Activated T-helper 1 cell treated with Interleukin-2 at 50 U/mL for 16 hours (primary cell): ENCODE data around the gene MAN1C1.
"Not testable (repeated sequence)": the region's sequence is repeated elsewhere in the genome, so short reads cannot be mapped to it uniquely, and the experiment has no call there.

Experiments
- DNase-seq: peaks from one replicate; pipeline ENCODE4 v3.0.0-alpha.2; 2020; ENCODE audit warnings: low read depth

MAN1C1 gene

DNA sequence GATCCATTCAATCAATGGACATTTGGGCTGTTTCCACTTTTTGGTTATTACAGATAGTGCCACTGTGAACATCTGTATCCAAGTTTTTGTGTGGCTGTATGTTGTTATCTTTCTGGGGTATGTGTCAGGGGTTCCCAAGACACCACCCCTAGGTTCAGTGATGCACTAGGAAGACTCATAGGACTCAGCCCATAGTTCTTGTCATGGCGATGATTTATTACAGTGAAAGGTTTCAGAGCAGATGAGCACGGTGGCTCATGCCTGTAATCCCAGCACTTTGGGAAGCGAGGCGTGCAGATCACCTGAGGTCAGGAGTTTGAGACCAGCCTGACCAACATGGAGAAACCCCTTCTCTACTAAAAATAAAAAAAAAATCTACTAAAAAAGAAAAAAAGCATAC, 64.1 kb downstream of the MAN1C1 start:
- no peak for DNase-seq

DNA sequence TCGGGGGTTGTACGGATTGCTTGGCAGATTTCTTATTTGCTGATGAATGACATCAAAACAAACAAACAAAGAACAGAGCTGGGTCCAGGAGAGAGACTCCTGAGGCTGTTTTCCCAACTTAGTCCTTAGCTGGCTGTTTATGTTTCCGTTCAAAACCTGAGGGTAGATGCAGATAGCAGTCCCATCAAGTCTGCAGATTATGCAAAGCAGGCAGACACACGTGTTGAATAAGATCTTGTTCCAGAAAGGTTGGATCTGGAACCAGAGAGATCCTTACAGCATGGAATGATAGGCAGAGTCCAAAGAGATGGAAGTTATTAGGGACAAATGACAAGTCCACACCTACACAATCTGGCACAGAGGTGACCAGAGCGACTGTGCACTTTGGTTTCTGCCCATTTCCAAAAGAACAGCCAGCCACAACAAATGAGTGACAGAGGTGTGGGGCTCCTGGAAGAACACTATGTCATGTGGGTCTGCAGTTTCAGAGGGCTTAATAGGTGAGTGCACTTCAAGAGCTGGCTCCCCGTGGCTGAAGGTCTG, 65.5 kb downstream of the MAN1C1 start:
- no peak for DNase-seq

- DNase-seq: no peak
Measured at GRCh38 chr1:25683177-25683576, 66.6 kb downstream of the MAN1C1 start.

GRCh38 chr1:25683731-25684130, 67.1 kb downstream of the MAN1C1 start:
- DNase-seq: no peak

GRCh38 chr1:25684216-25684965, 67.8 kb downstream of the MAN1C1 start:
- no peak for DNase-seq

DNA sequence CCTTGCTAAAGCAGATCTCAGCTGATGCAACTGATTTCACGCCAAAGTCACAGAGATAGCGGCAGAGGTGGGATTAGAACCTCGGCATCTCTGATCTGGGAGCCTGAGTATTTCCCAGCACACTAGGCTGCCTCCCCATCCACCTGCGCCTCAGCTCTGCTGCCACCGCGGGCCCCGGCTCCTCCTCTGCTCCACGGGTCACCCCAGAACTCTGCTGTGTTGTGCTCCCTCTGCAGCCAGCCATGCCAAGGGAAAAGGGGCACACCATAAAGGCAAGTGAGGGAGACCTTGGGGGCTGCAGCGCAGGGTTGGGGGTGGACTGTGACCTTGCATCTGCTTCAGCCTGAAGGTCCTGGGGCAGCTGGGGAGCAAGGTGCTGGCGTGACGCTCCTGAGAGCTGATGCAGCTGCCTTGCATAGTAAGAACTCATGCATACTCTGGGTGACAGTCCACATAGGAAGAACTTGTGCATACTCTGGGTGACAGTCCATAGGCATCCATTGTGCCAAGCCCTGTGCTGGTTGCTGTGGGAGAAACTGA, 68.7 kb downstream of the MAN1C1 start:
- no peak for DNase-seq

GRCh38 chr1:25685938-25686665, 69.5 kb downstream of the MAN1C1 start:
- no peak for DNase-seq

- DNase-seq: no peak
Measured at GRCh38 chr1:25687221-25688017, 70.8 kb downstream of the MAN1C1 start.

- no peak for DNase-seq
Measured at GRCh38 chr1:25688390-25689119, 72.0 kb downstream of the MAN1C1 start.

DNA sequence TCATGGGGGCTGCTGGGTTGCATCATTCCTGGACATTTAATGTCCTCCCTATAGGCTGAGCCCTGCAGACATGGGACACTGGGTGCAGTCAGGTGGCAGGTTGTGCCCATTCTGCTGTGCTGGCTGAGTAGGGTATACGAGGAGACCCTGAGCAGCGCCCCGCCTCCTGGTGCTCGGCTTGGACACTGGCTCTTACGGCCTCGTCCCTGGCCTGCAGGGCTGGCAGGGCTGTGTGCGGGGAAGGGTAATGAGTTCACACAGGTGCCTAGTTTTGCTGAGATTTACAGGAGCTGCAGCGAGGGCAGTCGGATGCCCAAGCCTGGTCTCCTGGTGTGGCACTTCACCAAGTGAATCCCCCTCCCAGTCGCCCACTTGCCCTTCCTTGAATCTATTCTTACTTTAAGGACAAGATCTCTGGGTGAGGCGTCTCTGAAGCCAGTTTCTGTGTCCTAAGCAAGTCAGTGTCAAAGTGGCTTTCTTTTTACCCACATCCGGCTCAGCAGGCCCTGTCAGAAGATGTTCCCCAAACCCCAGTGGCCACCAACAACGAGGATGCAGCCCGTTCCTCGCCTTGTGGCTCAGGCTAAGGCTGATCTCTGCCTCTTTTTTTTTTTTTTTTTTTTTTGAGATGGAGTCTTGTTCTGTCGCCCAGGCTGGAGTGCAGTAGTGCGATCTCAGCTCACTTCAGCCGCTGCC, 73.2 kb downstream of the MAN1C1 start:
- DNase-seq: no peak

DNA sequence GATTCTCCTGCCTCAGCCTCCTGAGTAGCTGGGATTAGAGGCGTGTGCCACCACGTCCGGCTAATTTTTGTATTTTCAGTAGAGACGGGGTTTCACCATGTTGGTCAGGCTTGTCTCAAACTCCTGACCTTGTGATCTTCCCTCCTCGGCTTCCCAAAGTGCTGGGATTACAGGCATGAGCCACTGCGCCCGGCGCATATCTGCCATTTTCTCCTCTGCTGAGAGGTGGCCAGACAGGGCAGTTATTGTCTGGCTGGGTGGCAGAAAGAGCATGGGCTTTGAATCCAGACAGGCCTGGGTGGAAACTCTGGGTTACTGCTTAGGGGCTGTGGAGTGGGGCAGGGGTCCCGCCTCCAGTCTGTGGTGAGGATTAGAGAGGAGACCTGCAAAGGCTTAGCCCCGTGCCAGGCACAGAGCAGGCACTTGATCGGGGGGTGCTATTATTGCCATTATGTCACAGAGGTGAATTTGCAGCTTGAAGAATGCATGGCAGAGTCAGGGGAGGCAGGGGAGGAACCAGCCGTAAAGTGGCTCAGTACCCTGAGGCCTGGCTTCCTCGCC, 73.9 kb downstream of the MAN1C1 start:
- no peak for DNase-seq

GRCh38 chr1:25691211-25691610, 74.6 kb downstream of the MAN1C1 start:
- no peak for DNase-seq

DNA sequence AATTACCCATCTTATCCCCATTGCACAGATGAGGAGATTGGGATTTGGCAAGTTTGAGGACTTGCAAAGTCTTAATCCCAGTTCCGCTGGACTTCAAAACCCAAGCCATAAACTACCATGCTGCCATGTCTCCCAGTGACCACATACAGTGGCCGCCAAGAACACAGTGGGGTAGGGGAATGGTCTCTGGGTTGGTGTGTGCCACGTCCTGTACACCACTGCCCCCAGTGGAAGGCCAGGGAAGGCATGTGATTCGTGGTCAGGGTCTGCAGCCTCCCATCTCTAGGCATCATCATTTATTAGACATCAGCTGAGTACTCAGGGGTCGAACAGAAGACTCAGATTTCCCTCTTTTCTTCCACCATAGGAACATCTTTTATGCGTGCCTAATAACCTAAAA, 76.0 kb downstream of the MAN1C1 start:
- DNase-seq: no peak

DNA sequence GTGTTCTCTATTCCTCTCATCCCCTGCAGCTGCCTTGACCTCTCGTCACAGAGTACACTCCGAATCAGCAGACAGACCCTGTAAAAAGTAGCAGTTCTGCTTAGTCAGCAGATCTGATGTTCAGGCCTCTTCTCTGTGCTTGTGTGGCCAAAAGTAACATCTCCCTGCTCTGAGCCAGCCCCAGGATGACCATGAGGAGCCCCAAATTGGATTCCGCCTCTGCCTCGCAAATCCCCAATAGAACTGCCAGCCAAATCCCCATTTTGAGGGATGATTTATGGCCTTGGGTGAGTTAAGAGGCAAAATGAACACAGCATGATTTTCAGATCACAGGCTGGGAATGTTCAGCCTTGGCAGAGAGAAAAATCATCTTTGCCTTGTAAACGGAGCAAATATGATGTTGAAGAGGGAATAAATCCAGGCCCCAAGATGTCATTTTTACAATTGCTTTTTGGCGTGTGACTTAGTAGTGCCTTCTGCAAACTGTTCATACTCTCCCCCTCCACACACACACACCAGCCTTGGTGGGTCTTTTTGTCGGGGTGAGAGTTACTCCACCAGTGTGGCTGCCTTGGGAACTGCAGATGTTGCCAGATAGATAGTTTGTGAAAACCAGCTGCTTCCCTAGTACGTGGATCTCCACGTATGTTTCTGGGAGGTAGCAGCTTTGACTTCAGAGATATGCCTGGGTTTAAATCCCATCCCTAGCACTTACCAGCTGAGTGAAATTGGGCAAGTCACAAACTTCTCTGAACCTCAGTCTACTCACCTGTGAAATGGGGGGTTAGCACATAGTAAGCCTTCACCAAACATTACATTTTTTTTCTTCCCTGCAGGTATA, 77.8 kb downstream of the MAN1C1 start:
- DNase-seq: no peak

GRCh38 chr1:25695090-25695770, 78.6 kb downstream of the MAN1C1 start:
- no peak for DNase-seq

GRCh38 chr1:25695771-25696311, 79.2 kb downstream of the MAN1C1 start:
- DNase-seq: no peak

DNA sequence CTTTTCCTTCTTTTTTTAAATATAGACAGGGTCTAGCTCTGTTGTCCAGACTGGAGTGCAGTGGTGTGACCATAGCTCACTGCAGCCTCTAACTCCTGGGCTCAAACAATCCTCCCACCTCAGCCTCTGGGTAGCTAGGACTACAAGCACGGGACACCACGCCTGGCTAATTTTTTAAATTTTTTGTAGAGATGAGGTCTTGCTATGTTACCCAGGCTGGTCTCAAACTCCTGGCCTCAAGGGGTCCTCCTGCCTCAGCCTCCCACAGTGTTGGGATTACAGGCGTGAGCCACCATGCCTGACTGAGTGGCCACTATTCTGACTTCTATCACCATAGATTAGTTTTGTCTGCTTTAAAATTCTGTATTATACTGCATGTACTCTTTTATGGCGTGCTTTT, 80.1 kb downstream of the MAN1C1 start:
- not testable (repeated sequence) for DNase-seq

DNA sequence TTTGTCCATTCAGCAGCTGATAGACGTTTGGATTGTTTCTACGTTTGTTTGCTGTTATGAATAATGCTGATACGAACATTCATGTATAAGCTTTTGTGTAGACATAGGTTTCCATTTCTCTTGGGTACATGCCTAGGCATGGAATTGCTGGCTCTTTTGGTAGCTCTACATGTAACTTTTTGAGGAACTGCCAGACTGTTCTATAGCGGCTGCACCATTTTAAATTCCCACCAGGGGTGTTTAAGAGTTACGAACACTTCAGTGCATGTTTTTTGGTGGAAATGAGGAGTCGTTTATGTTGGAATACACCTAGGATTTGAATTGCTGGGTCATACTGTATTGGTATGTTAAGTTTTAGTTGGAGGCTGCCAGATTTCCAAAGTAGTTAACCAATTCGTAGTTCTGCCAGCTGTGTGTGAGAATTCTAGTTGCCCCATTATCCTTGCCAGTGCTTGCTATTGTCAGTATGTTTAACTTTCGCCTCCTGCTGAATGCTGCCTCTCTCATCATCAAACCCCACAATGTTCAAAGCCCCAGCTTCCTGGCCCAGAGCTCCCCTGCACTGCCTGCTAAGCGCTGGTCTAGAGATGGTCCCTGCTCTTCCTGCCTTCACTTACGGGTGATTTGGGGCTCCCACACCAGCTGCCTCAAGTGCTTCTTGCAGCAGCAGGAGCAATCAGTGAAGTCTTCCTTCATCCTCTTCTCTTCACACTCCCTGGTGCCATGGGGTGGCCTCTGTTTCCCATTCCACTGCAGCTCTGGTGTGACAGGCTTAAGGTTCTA, 81.0 kb downstream of the MAN1C1 start:
- DNase-seq: no peak
